H9 (cell line): ENCODE measurements around the gene DTNBP1. TPM values are rescaled to one million over a fixed set of nuclear protein-coding genes. Genes with fewer than 3 reads are reported as not detected.

Source experiments
- DNase-seq: peaks from one replicate; pipeline ENCODE4 v3.0.0-alpha.2; 2017
- H2AFZ ChIP-seq: one replicate; pipeline ENCODE4 v1.6.1; 2013; ENCODE audit warnings: mild to moderate bottlenecking, low read length, control low read depth, moderate library complexity
- H2AK5ac ChIP-seq: 2 replicates; pipeline ENCODE4 v1.6.1; 2013; ENCODE audit warnings: low read length, control low read depth, mixed read lengths; ENCODE audit not compliant: insufficient read length
- H2BK120ac ChIP-seq: one replicate; pipeline ENCODE4 v1.6.1; 2013; ENCODE audit warnings: low read depth, mild to moderate bottlenecking, low read length, control low read depth, inconsistent platforms; ENCODE audit not compliant: poor library complexity, severe bottlenecking
- H2BK12ac ChIP-seq: 2 replicates; pipeline ENCODE4 v1.6.1; 2013; ENCODE audit warnings: low read length, control low read depth, mixed read lengths, low read depth; ENCODE audit not compliant: insufficient read length
- H2BK15ac ChIP-seq: 2 replicates; pipeline ENCODE4 v1.6.1; 2013; ENCODE audit warnings: low read depth, low read length, control low read depth
- H2BK20ac ChIP-seq: one replicate; pipeline ENCODE4 v1.6.1; 2013; ENCODE audit warnings: low read depth, mild to moderate bottlenecking, low read length, control low read depth, inconsistent platforms; ENCODE audit not compliant: poor library complexity, severe bottlenecking
- H2BK5ac ChIP-seq: 2 replicates; pipeline ENCODE4 v1.6.1; 2013; ENCODE audit warnings: low read length, control low read depth, mixed read lengths; ENCODE audit not compliant: insufficient read length
- H3K14ac ChIP-seq: 2 replicates; pipeline ENCODE4 v1.6.1; 2013; ENCODE audit warnings: low read length, control low read depth; ENCODE audit not compliant: insufficient read depth
- H3K18ac ChIP-seq: 2 replicates; pipeline ENCODE4 v1.6.1; 2013; ENCODE audit warnings: low read depth, mild to moderate bottlenecking, mixed read lengths, low read length, control low read depth; ENCODE audit not compliant: insufficient read length
- H3K23ac ChIP-seq: 2 replicates; pipeline ENCODE4 v1.6.1; 2013; ENCODE audit warnings: low read length, control low read depth, mixed read lengths, low read depth; ENCODE audit not compliant: insufficient read length
- H3K23me2 ChIP-seq: 2 replicates; pipeline ENCODE4 v1.6.1; 2013; ENCODE audit warnings: low read depth, mild to moderate bottlenecking, mixed read lengths, low read length, control low read depth; ENCODE audit not compliant: insufficient read length, poor library complexity, severe bottlenecking
- H3K27ac ChIP-seq: 2 replicates; pipeline ENCODE4 v1.5.1; 2013; ENCODE audit warnings: low read length, control low read depth, mixed read lengths, low read depth; ENCODE audit not compliant: insufficient read length
- H3K27me3 ChIP-seq: 2 replicates; pipeline ENCODE4 v1.6.1; 2013; ENCODE audit warnings: low read length, control low read depth, inconsistent platforms; ENCODE audit not compliant: insufficient read depth
- H3K4ac ChIP-seq: 2 replicates; pipeline ENCODE4 v1.6.1; 2013; ENCODE audit warnings: low read depth, mild to moderate bottlenecking, control low read depth, inconsistent platforms, low read length, moderate library complexity
- H3K4me1 ChIP-seq: 2 replicates; pipeline ENCODE4 v1.6.1; 2013; ENCODE audit warnings: low read length, control low read depth, inconsistent platforms; ENCODE audit not compliant: insufficient read depth
- H3K4me2 ChIP-seq: 2 replicates; pipeline ENCODE4 v1.6.1; 2013; ENCODE audit warnings: low read length, control low read depth, mixed read lengths; ENCODE audit not compliant: insufficient read length, insufficient read depth
- H3K56ac ChIP-seq: 2 replicates; pipeline ENCODE4 v1.6.1; 2013; ENCODE audit warnings: low read depth, mild to moderate bottlenecking, mixed read lengths, low read length, control low read depth; ENCODE audit not compliant: insufficient read length
- H3K79me1 ChIP-seq: 2 replicates; pipeline ENCODE4 v1.6.1; 2013; ENCODE audit warnings: low read depth, mild to moderate bottlenecking, moderate library complexity, low read length, control low read depth, inconsistent platforms; ENCODE audit not compliant: insufficient read depth, poor library complexity, severe bottlenecking
- H3K79me2 ChIP-seq: 2 replicates; pipeline ENCODE4 v1.6.1; 2013; ENCODE audit warnings: low read length, control low read depth, inconsistent platforms; ENCODE audit not compliant: insufficient read depth
- H3K9ac ChIP-seq: 2 replicates; pipeline ENCODE4 v1.6.1; 2013; ENCODE audit warnings: low read length, control low read depth, mixed read lengths; ENCODE audit not compliant: insufficient read length; ENCODE audit errors: extremely low read depth
- H3K9me3 ChIP-seq: one replicate; pipeline ENCODE4 v1.6.1; 2013; ENCODE audit warnings: low read depth, low read length, inconsistent platforms; ENCODE audit not compliant: control insufficient read depth
- H3T11ph ChIP-seq: one replicate; pipeline ENCODE4 v1.6.1; 2013; ENCODE audit warnings: mild to moderate bottlenecking, low read length, control low read depth, inconsistent platforms
- H4K20me1 ChIP-seq: one replicate; pipeline ENCODE4 v1.6.1; 2013; ENCODE audit not compliant: control insufficient read depth, insufficient read length, insufficient read depth
- H4K5ac ChIP-seq: 2 replicates; pipeline ENCODE4 v1.6.1; 2013; ENCODE audit warnings: low read depth, mild to moderate bottlenecking, mixed read lengths, low read length, control low read depth; ENCODE audit not compliant: insufficient read length
- H4K8ac ChIP-seq: replicated peaks from 2 replicates; pipeline ENCODE4 v1.6.1; 2013; ENCODE audit warnings: low read length, control low read depth, mixed read lengths, low read depth; ENCODE audit not compliant: insufficient read length
- H4K91ac ChIP-seq: 2 replicates; pipeline ENCODE4 v1.6.1; 2013; ENCODE audit warnings: low read depth, mild to moderate bottlenecking, moderate library complexity, mixed read lengths, low read length, control low read depth; ENCODE audit not compliant: insufficient read length
- H3K27ac Mint-ChIP-seq, 3 experiments: 2 replicates in 2 of 3; 3 replicates in 1 of 3; pipeline ENCODE4 v1.8.0; 2020 to 2021; ENCODE audit warnings: mixed read lengths in 3 of 3, mild to moderate bottlenecking in 1 of 3, moderate library complexity in 1 of 3
- H3K27me3 Mint-ChIP-seq: 2 replicates; pipeline ENCODE4 v1.8.0; 2021; ENCODE audit warnings: low read depth, mild to moderate bottlenecking, moderate library complexity, mixed read lengths
- H3K36me3 Mint-ChIP-seq, 3 experiments: 2 replicates in 2 of 3; 3 replicates in 1 of 3; pipeline ENCODE4 v1.8.0; 2020 to 2021; ENCODE audit warnings: low read depth in 3 of 3, mixed read lengths in 3 of 3; ENCODE audit not compliant: insufficient read depth in 1 of 3
- H3K4me1 Mint-ChIP-seq, 2 experiments: 2 replicates each; pipeline ENCODE4 v1.8.0; 2020; ENCODE audit warnings: mixed read lengths in 2 of 2
- H3K4me3 Mint-ChIP-seq, 2 experiments: 2 replicates in 1 of 2; 3 replicates in 1 of 2; pipeline ENCODE4 v1.8.0; 2020 to 2021; ENCODE audit warnings: mild to moderate bottlenecking in 2 of 2, mixed read lengths in 2 of 2, moderate library complexity in 1 of 2
- H3K9me3 Mint-ChIP-seq, 2 experiments: 2 replicates in 1 of 2; 3 replicates in 1 of 2; pipeline ENCODE4 v1.8.0; 2020; ENCODE audit warnings: mild to moderate bottlenecking in 2 of 2, mixed read lengths in 2 of 2, moderate library complexity in 1 of 2
- WGBS: extraction: QIAGEN DNeasy Blood & Tissue Kit; methylation state at CpG from one replicate; pipeline ENCODE4 v1.1.7; 2013; ENCODE audit warnings: missing lambda C conversion rate, low lambda C conversion rate, mixed read lengths; ENCODE audit not compliant: insufficient read length; ENCODE audit errors: extremely low coverage; 5-methylcytosine and 5-hydroxymethylcytosine counted together
- total RNA-seq: library from RNA; stranded (reverse); gene quantifications from 2 replicates; pipeline ENCODE4 v1.2.1, GENCODE V29; 2021
- TF ChIP-seq, protein P1 (sequence below): fragments of 200-600 bp; sonication (generic); conservative IDR thresholded peaks from 3 replicates; pipeline ENCODE4 v1.8.0; 2021; ENCODE audit warnings: antibody characterized with exemption, mild to moderate bottlenecking

DTNBP1 gene
- total RNA-seq, 1 experiment from 2014 or later, result 12.9 TPM

GRCh38 chr6:15547400-15547799 is 115.4 kb downstream of the DTNBP1 start:
- Histone ChIP-seq H3K4ac (no peak overlapping the region), H3K9me3 (no peaks in the 10 kb centered on the region), H4K8ac (no peak overlapping the region), H3K23me2 (no peaks in the 10 kb centered on the region), H2BK15ac (no peak overlapping the region), H2AK5ac (no peak overlapping the region), H3K27ac (no peak overlapping the region), H2BK20ac (no peak overlapping the region), H4K20me1 (no peaks in the 10 kb centered on the region), H2BK120ac (no peak overlapping the region), H4K5ac (no peak overlapping the region), H3K56ac (no peak overlapping the region), H2BK12ac (no peak overlapping the region), H3K23ac (no peak overlapping the region), H2AFZ (no peak overlapping the region), H2BK5ac (no peak overlapping the region), H4K91ac (no peak overlapping the region), H3K79me1 (no peaks in the 10 kb centered on the region), H3T11ph (no peak overlapping the region), H3K4me2 (no peak overlapping the region), H3K18ac (no peak overlapping the region), H3K14ac (no peak overlapping the region), H3K79me2 (no peaks in the 10 kb centered on the region), H3K27me3 (no peaks in the 10 kb centered on the region), H3K4me1 (peaks cover 14% of the 10 kb centered on the region), H3K9ac (no peak overlapping the region)
- DNase-seq, result no peak
- TF ChIP-seq, protein P1, sequence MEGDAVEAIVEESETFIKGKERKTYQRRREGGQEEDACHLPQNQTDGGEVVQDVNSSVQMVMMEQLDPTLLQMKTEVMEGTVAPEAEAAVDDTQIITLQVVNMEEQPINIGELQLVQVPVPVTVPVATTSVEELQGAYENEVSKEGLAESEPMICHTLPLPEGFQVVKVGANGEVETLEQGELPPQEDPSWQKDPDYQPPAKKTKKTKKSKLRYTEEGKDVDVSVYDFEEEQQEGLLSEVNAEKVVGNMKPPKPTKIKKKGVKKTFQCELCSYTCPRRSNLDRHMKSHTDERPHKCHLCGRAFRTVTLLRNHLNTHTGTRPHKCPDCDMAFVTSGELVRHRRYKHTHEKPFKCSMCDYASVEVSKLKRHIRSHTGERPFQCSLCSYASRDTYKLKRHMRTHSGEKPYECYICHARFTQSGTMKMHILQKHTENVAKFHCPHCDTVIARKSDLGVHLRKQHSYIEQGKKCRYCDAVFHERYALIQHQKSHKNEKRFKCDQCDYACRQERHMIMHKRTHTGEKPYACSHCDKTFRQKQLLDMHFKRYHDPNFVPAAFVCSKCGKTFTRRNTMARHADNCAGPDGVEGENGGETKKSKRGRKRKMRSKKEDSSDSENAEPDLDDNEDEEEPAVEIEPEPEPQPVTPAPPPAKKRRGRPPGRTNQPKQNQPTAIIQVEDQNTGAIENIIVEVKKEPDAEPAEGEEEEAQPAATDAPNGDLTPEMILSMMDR, result no peak
- Mint-ChIP-seq H3K9me3 (peaks cover 0 to 5% of the 10 kb centered on the region in 2 experiments; a peak in 3 of 5 replicates), H3K36me3 (peaks cover 0 to 4% (median 0%) of the 10 kb centered on the region in 3 experiments; a peak in 2 of 7 replicates), H3K27ac (no peak overlapping the region; a peak in 1 of 7 replicates), H3K4me3 (no peak overlapping the region), H3K27me3 (no peaks in the 10 kb centered on the region; the same call in 1 of the 2 replicates), H3K4me1 (peaks cover 26 to 44% of the 10 kb centered on the region in 2 experiments)
- no CpG with 5 or more reads among the region's 5 CpGs for WGBS
